Chondrocyte (in vitro differentiated cells): ENCODE results near the gene CXorf38. TPM values are rescaled to one million over a fixed set of nuclear protein-coding genes. Genes with fewer than 3 reads are reported as not detected.

Experiments used
- DNase-seq: peaks from one replicate; pipeline ENCODE4 v3.0.0; 2021; ENCODE audit warnings: mixed read lengths, low spot score
- H3K27ac Mint-ChIP-seq: one replicate; pipeline ENCODE4 v1.8.0; 2021; ENCODE audit warnings: mild to moderate bottlenecking, moderate library complexity, mixed read lengths; ENCODE audit not compliant: unreplicated experiment
- H3K27me3 Mint-ChIP-seq: 2 replicates; pipeline ENCODE4 v1.8.0; 2021; ENCODE audit warnings: low read depth, mixed read lengths
- H3K36me3 Mint-ChIP-seq: 2 replicates; pipeline ENCODE4 v1.8.0; 2021; ENCODE audit warnings: low read depth, mixed read lengths
- H3K4me1 Mint-ChIP-seq: 2 replicates; pipeline ENCODE4 v1.8.0; 2021; ENCODE audit warnings: low read depth, mild to moderate bottlenecking, mixed read lengths
- H3K4me3 Mint-ChIP-seq: one replicate; pipeline ENCODE4 v1.8.0; 2021; ENCODE audit warnings: mild to moderate bottlenecking, moderate library complexity, mixed read lengths; ENCODE audit not compliant: unreplicated experiment
- H3K9me3 Mint-ChIP-seq: 2 replicates; pipeline ENCODE4 v1.8.0; 2021; ENCODE audit warnings: low read depth, mixed read lengths
- CTCF ChIP-seq: fragments of 200-600 bp; sonication (generic); IDR thresholded peaks from 2 replicates; pipeline ENCODE4 v1.5.0; 2021; ENCODE audit warnings: antibody characterized with exemption, mild to moderate bottlenecking, moderate library complexity
- total RNA-seq: library from RNA; stranded (reverse); gene quantifications from 3 replicates; pipeline ENCODE4 v1.2.1, GENCODE V29; 2021

The CXorf38 gene
- total RNA-seq, 1 donor from 2014 or later: 9.5 TPM

- no peak for DNase-seq
- Mint-ChIP-seq H3K27me3 (no peaks in the 10 kb centered on the region), H3K4me1 (peaks cover 30% of the 10 kb centered on the region)
Measured at GRCh38 chrX:40646489-40647306, 663 bp downstream of the CXorf38 start.

GRCh38 chrX:40644821-40645358 lies 2.5 kb downstream of the CXorf38 start:
- TF ChIP-seq CTCF: no peak
- H3K27me3 Mint-ChIP-seq: no peaks in the 10 kb centered on the region
- H3K4me1 Mint-ChIP-seq: peaks cover 30% of the 10 kb centered on the region
- peak overlapping the region; percentile 89 for H3K27ac Mint-ChIP-seq
- no peak for DNase-seq
- H3K36me3 Mint-ChIP-seq: peaks cover 2% of the 10 kb centered on the region
- H3K4me3 Mint-ChIP-seq: peak overlapping the region; percentile 63
- peaks cover 2% of the 10 kb centered on the region for H3K9me3 Mint-ChIP-seq

More at GRCh38 chrX:40646489-40647306, 663 bp downstream of the CXorf38 start:
- H3K9me3 Mint-ChIP-seq: peaks cover 2% of the 10 kb centered on the region
- H3K4me3 Mint-ChIP-seq: peak overlapping the region; percentile 85
- peak overlapping the region; percentile 91 for H3K27ac Mint-ChIP-seq
- H3K36me3 Mint-ChIP-seq: peaks cover 4% of the 10 kb centered on the region
- TF ChIP-seq CTCF: peak; percentile 14

- H3K4me3 Mint-ChIP-seq: peak overlapping the region; percentile 47
Measured at GRCh38 chrX:40644176-40644575, 3.2 kb downstream of the CXorf38 start.

GRCh38 chrX:40637687-40638086 lies 9.7 kb downstream of the CXorf38 start:
- Mint-ChIP-seq H3K9me3 (no peaks in the 10 kb centered on the region), H3K36me3 (peaks cover 16% of the 10 kb centered on the region), H3K27ac (no peak overlapping the region), H3K4me3 (no peak overlapping the region), H3K27me3 (no peaks in the 10 kb centered on the region), H3K4me1 (peaks cover 6% of the 10 kb centered on the region)
- TF ChIP-seq CTCF: no peak
- no peak for DNase-seq

More at GRCh38 chrX:40644176-40644575, 3.2 kb downstream of the CXorf38 start:
- Mint-ChIP-seq H3K9me3 (peaks cover 2% of the 10 kb centered on the region), H3K27me3 (no peaks in the 10 kb centered on the region), H3K36me3 (peaks cover 2% of the 10 kb centered on the region), H3K4me1 (peaks cover 30% of the 10 kb centered on the region), H3K27ac (peak overlapping the region; percentile 47)
- no peak for TF ChIP-seq CTCF
- no peak for DNase-seq

- Mint-ChIP-seq H3K36me3 (peaks cover 24% of the 10 kb centered on the region), H3K4me3 (no peak overlapping the region), H3K27me3 (no peaks in the 10 kb centered on the region), H3K27ac (no peak overlapping the region), H3K9me3 (no peaks in the 10 kb centered on the region), H3K4me1 (no peaks in the 10 kb centered on the region)
- DNase-seq: no peak
- no peak for TF ChIP-seq CTCF
Measured at GRCh38 chrX:40632199-40632598, 15.2 kb downstream of the CXorf38 start.
